Neural cell (in vitro differentiated cells): ENCODE measurements around the gene MOB3B. TPM values are rescaled to one million over a fixed set of nuclear protein-coding genes. Genes with fewer than 3 reads are reported as not detected.

Source experiments
- H2AFZ ChIP-seq: fragments of 200-600, 300-800 bp; sonication (generic), shearing (Covaris generic); 2 replicates; pipeline ENCODE4 v1.6.0; 2014; ENCODE audit warnings: low read depth, mild to moderate bottlenecking, antibody characterized with exemption, low read length, moderate library complexity
- H3F3A ChIP-seq: fragments of 200-600 bp; shearing (Covaris generic); 2 replicates; pipeline ENCODE4 v1.6.1; 2016; ENCODE audit warnings: mild to moderate bottlenecking, moderate library complexity, mixed read lengths, antibody characterized with exemption, low read length; ENCODE audit not compliant: insufficient read depth, poor library complexity, severe bottlenecking
- H3K27ac ChIP-seq: fragments of 200-600, 300-800 bp; sonication (generic), shearing (Covaris generic); 2 replicates; pipeline ENCODE4 v1.5.1; 2014; ENCODE audit warnings: mild to moderate bottlenecking, low read length, moderate library complexity
- H3K27me3 ChIP-seq: fragments of 300-800, 200-600 bp; sonication (generic), shearing (Covaris generic); 2 replicates; pipeline ENCODE4 v1.6.0; 2014; ENCODE audit warnings: mild to moderate bottlenecking, low read depth, low read length, moderate library complexity; ENCODE audit not compliant: insufficient read depth
- H3K36me3 ChIP-seq: fragments of 300-800, 200-600 bp; sonication (generic), shearing (Covaris generic); 2 replicates; pipeline ENCODE4 v1.5.1; 2014; ENCODE audit warnings: mild to moderate bottlenecking, antibody characterized with exemption, low read length, moderate library complexity; ENCODE audit not compliant: insufficient read depth
- H3K4me2 ChIP-seq: fragments of 300-800, 200-600 bp; sonication (generic), shearing (Covaris generic); 2 replicates; pipeline ENCODE4 v1.6.0; 2014; ENCODE audit warnings: mild to moderate bottlenecking, low read length
- H3K4me3 ChIP-seq: fragments of 300-800, 200-600 bp; sonication (generic), shearing (Covaris generic); 2 replicates; pipeline ENCODE4 v1.5.1; 2014; ENCODE audit warnings: mild to moderate bottlenecking, low read length, moderate library complexity
- H3K79me2 ChIP-seq: fragments of 200-600 bp; shearing (Covaris generic); replicated peaks from 2 replicates; pipeline ENCODE4 v1.6.0; 2014; ENCODE audit warnings: mild to moderate bottlenecking, low read length, moderate library complexity; ENCODE audit not compliant: insufficient read depth
- H3K9ac ChIP-seq: fragments of 300-800, 200-600 bp; sonication (generic), shearing (Covaris generic); 2 replicates; pipeline ENCODE4 v1.6.1; 2016; ENCODE audit warnings: mild to moderate bottlenecking, low read length, mixed read lengths
- H3K9me2 ChIP-seq: fragments of 200-600 bp; shearing (Covaris generic); 2 replicates; pipeline ENCODE4 v1.6.1; 2016; ENCODE audit warnings: mild to moderate bottlenecking, low read length, mixed read lengths; ENCODE audit not compliant: insufficient read depth
- H3K9me3 ChIP-seq: fragments of 200-600, 300-800 bp; sonication (generic), shearing (Covaris generic); 2 replicates; pipeline ENCODE4 v1.6.1; 2016; ENCODE audit warnings: mild to moderate bottlenecking, mixed run types, low read length, moderate library complexity, mixed read lengths
- H4K20me1 ChIP-seq: fragments of 200-600 bp; shearing (Covaris generic); 2 replicates; pipeline ENCODE4 v1.6.1; 2016; ENCODE audit warnings: mild to moderate bottlenecking, mixed run types; ENCODE audit not compliant: insufficient read depth
- EP300 ChIP-seq: fragments of 450-650 bp; conservative IDR thresholded peaks from 2 replicates; pipeline ENCODE4 v1.6.1; 2014; ENCODE audit warnings: antibody characterized with exemption, mild to moderate bottlenecking, moderate library complexity; ENCODE audit not compliant: poor library complexity, severe bottlenecking
- EZH2 ChIP-seq: fragments of 200-600, 300-800 bp; shearing (Covaris generic), sonication (generic); IDR thresholded peaks from 2 replicates; pipeline ENCODE4 v1.6.1; 2014; ENCODE audit warnings: antibody characterized with exemption, low read length, borderline replicate concordance, mild to moderate bottlenecking; ENCODE audit not compliant: insufficient read depth, poor library complexity, severe bottlenecking
- MXI1 ChIP-seq: fragments of 450-650 bp; conservative IDR thresholded peaks from 2 replicates; pipeline ENCODE4 v1.6.1; 2014; ENCODE audit warnings: antibody characterized with exemption, mild to moderate bottlenecking; ENCODE audit not compliant: poor library complexity, severe bottlenecking
- POLR2AphosphoS5 ChIP-seq: IDR thresholded peaks from 2 replicates; pipeline ENCODE4 v1.6.1; 2012
- REST ChIP-seq: IDR thresholded peaks from 2 replicates; pipeline ENCODE4 v1.6.1; 2012; ENCODE audit warnings: borderline replicate concordance
- SMC3 ChIP-seq: fragments of 450-650 bp; conservative IDR thresholded peaks from 2 replicates; pipeline ENCODE4 v1.6.1; 2014; ENCODE audit warnings: antibody characterized with exemption, mild to moderate bottlenecking, moderate library complexity; ENCODE audit not compliant: poor library complexity
- TAF1 ChIP-seq: IDR thresholded peaks from 2 replicates; pipeline ENCODE4 v1.6.1; 2012; ENCODE audit warnings: low read depth
- polyA plus RNA-seq: library from polyadenylated mRNA; depleted of rRNA; stranded (reverse); fragments of >200 nt; gene quantifications from 2 replicates; pipeline ENCODE4 v1.2.3, GENCODE V29; 2014
- TF ChIP-seq, protein P1 (sequence below): fragments of 450-650 bp; IDR thresholded peaks from 2 replicates; pipeline ENCODE4 v1.5.1; 2014; ENCODE audit warnings: antibody characterized with exemption, mild to moderate bottlenecking, moderate library complexity; ENCODE audit not compliant: poor library complexity, severe bottlenecking

The MOB3B gene
- polyA plus RNA-seq, 1 donor from 2014 or later, result 1.8 TPM

DNA sequence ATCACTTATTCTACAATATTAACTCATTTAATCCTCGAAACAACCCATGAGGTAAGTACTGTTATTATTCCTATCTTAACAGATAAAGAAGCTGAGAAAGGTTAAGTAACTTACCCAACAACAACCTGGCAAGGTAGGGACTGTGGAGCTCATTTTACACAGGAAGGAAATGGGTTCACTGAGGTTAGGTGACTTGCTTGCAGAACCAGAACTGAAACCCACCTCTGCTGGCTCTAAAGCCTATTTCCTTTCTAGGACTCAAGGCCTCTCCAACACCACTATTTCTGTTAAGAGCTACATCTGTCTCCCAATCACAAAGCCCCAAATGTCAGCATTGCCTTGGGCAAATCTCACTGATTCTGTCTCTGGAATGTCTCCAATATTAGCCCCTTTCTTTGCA lies 44.5 kb downstream of the MOB3B start (continued):
- TF ChIP-seq REST (no peak), EP300 (no peak)

DNA sequence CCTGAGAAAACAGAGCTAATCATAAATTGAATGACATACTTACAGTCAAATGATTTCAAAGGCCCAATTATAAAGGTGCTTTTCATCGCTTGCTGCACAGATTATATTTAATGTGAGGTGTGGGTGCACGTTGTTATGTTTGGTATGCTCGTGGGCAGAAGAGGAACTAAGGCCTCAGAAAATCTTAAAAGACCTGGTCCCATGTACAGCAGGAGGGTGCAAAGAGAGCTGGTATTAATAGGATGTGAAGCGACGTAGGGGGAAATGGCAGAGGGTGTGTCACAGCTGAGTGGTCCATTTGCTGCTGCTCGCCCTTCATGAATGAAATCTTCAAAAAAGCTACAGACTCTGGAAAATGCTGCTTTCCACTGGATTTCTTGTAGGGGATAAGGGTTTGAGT lies 46.0 kb downstream of the MOB3B start:
- no peak overlapping the region for H3K9ac ChIP-seq
- H3K36me3 ChIP-seq, result no peaks in the 10 kb centered on the region
- no peaks in the 10 kb centered on the region for H3K9me2 ChIP-seq
- H4K20me1 ChIP-seq, result no peaks in the 10 kb centered on the region
- no peaks in the 10 kb centered on the region for H3K9me3 ChIP-seq
- H3K27me3 ChIP-seq, result no peaks in the 10 kb centered on the region
- no peak overlapping the region for H3K27ac ChIP-seq
- no peak overlapping the region for H3K4me2 ChIP-seq
- peaks cover 12% of the 10 kb centered on the region for H3K79me2 ChIP-seq
- TF ChIP-seq SMC3, result no peak
- H2AFZ ChIP-seq, result no peak overlapping the region
- H3F3A ChIP-seq, result no peaks in the 10 kb centered on the region
- H3K4me3 ChIP-seq, result no peak overlapping the region

- Histone ChIP-seq H3K36me3 (no peaks in the 10 kb centered on the region), H4K20me1 (no peaks in the 10 kb centered on the region), H3K4me3 (no peak overlapping the region), H3F3A (no peaks in the 10 kb centered on the region), H3K9ac (no peak overlapping the region), H3K9me2 (no peaks in the 10 kb centered on the region), H2AFZ (no peak overlapping the region), H3K79me2 (peaks cover 12% of the 10 kb centered on the region), H3K27ac (no peak overlapping the region), H3K9me3 (no peaks in the 10 kb centered on the region), H3K4me2 (no peak overlapping the region), H3K27me3 (no peaks in the 10 kb centered on the region)
- no peak for TF ChIP-seq MXI1
- TF ChIP-seq TAF1, result no peak
- TF ChIP-seq SMC3, result no peak
- TF ChIP-seq, protein P1, sequence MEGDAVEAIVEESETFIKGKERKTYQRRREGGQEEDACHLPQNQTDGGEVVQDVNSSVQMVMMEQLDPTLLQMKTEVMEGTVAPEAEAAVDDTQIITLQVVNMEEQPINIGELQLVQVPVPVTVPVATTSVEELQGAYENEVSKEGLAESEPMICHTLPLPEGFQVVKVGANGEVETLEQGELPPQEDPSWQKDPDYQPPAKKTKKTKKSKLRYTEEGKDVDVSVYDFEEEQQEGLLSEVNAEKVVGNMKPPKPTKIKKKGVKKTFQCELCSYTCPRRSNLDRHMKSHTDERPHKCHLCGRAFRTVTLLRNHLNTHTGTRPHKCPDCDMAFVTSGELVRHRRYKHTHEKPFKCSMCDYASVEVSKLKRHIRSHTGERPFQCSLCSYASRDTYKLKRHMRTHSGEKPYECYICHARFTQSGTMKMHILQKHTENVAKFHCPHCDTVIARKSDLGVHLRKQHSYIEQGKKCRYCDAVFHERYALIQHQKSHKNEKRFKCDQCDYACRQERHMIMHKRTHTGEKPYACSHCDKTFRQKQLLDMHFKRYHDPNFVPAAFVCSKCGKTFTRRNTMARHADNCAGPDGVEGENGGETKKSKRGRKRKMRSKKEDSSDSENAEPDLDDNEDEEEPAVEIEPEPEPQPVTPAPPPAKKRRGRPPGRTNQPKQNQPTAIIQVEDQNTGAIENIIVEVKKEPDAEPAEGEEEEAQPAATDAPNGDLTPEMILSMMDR, result no peak
- TF ChIP-seq EZH2, result no peak
- TF ChIP-seq POLR2AphosphoS5, result no peak
- TF ChIP-seq EP300, result no peak
Observed at GRCh38 chr9:27482709-27483108, 46.9 kb downstream of the MOB3B start.
